Endothelial cell of umbilical vein (primary cell): ENCODE measurements around the gene ANKDD1A. TPM values are rescaled to one million over a fixed set of nuclear protein-coding genes. Genes with fewer than 3 reads are reported as not detected.

ENCODE experiments used
- BruUV-seq: library from RNA; stranded (reverse); fragments of 400-500 nt; replicated peaks from 2 replicates; lab custom pipeline; 2021; lab: Mats Ljungman, UMichigan
- CTCF ChIA-PET: fragments of 300-600, 350-600 bp; sonication (Branson Sonifier 250); formaldehyde crosslinking; loops from one replicate; lab custom pipeline; 2021; ENCODE audit warnings: antibody characterized with exemption, inconsistent platforms; lab: Charles Lee
- POLR2A ChIA-PET: fragments of 300-600, 350-600 bp; sonication (Branson Sonifier 250); formaldehyde crosslinking; loops from one replicate; lab custom pipeline; 2021; ENCODE audit warnings: antibody characterized with exemption, inconsistent platforms; lab: Charles Lee
- DNase-seq: peaks from one replicate; pipeline ENCODE4 v3.0.0-alpha.2; 2011; ENCODE audit warnings: low read depth, low spot score
- FAIRE-seq: peaks from 2 replicates; lab custom pipeline; 2011; peaks lifted over from hg19 to GRCh38; lab: Jason Lieb, UNC
- H2AFZ ChIP-seq: 2 replicates; pipeline ENCODE4 v1.6.0; 2012; ENCODE audit warnings: low read depth, low read length, control low read depth, inconsistent platforms
- H3K27ac ChIP-seq: 2 replicates; pipeline ENCODE4 v1.5.1; 2011; ENCODE audit warnings: low read depth, mild to moderate bottlenecking, control low read depth, low read length, moderate library complexity; ENCODE audit not compliant: insufficient read depth
- H3K27me3 ChIP-seq, 2 experiments: 2 replicates each; pipeline versions ENCODE4 v1.6.0 to v1.6.1; 2011; ENCODE audit warnings: low read length in 2 of 2, mixed read lengths in 1 of 2; ENCODE audit not compliant: control insufficient read depth in 2 of 2, insufficient read depth in 2 of 2
- H3K36me3 ChIP-seq, 2 experiments: 2 replicates in 1 of 2; 3 replicates in 1 of 2; pipeline ENCODE4 v1.5.1; 2011; ENCODE audit warnings: low read length in 2 of 2, mild to moderate bottlenecking in 1 of 2, moderate library complexity in 1 of 2; ENCODE audit not compliant: control insufficient read depth in 2 of 2, insufficient read depth in 2 of 2; ENCODE audit errors: extremely low read depth in 1 of 2
- H3K4me1 ChIP-seq: 3 replicates; pipeline ENCODE4 v1.5.1; 2011; ENCODE audit warnings: mild to moderate bottlenecking, low read length; ENCODE audit not compliant: control insufficient read depth, insufficient read depth; ENCODE audit errors: extremely low read depth
- H3K4me2 ChIP-seq: 2 replicates; pipeline ENCODE4 v1.6.1; 2011; ENCODE audit warnings: low read length, control low read depth, mixed read lengths; ENCODE audit not compliant: insufficient read depth
- H3K4me3 ChIP-seq, 3 experiments: fragments of 200-600 bp in 1 of 3; sonication (generic), shearing (Covaris generic) in 1 of 3; replicated peaks in 1 of 3; 2 replicates each; pipeline ENCODE4 v1.5.1; 2011 to 2016; ENCODE audit warnings: control low read depth in 3 of 3, low read length in 3 of 3, mild to moderate bottlenecking in 2 of 3, inconsistent platforms in 1 of 3, low read depth in 1 of 3, moderate library complexity in 1 of 3; ENCODE audit not compliant: insufficient read depth in 1 of 3
- H3K79me2 ChIP-seq: 2 replicates; pipeline ENCODE4 v1.6.0; 2012; ENCODE audit warnings: low read length, inconsistent platforms; ENCODE audit not compliant: control insufficient read depth, insufficient read depth
- H3K9ac ChIP-seq: replicated peaks from 2 replicates; pipeline ENCODE3; 2011; ENCODE audit warnings: low read length, control low read depth; ENCODE audit not compliant: insufficient read depth; ENCODE audit errors: extremely low read depth
- H3K9me1 ChIP-seq: replicated peaks from 3 replicates; pipeline ENCODE4 v1.6.0; 2011; ENCODE audit warnings: mild to moderate bottlenecking, low read length; ENCODE audit not compliant: control insufficient read depth, insufficient read depth; ENCODE audit errors: extremely low read depth
- H3K9me3 ChIP-seq: replicated peaks from 2 replicates; pipeline ENCODE4 v1.5.1; 2012; ENCODE audit warnings: low read length, inconsistent platforms; ENCODE audit not compliant: control insufficient read depth, insufficient read depth
- H4K20me1 ChIP-seq: replicated peaks from 2 replicates; pipeline ENCODE3; 2011; ENCODE audit warnings: mild to moderate bottlenecking, low read length; ENCODE audit not compliant: control insufficient read depth, insufficient read depth; ENCODE audit errors: extremely low read depth
- FOS ChIP-seq: IDR thresholded peaks from 2 replicates; pipeline ENCODE4 v1.6.1; 2011; ENCODE audit warnings: mild to moderate bottlenecking, low read length, moderate library complexity, borderline replicate concordance; ENCODE audit not compliant: insufficient read depth
- JUN ChIP-seq: IDR thresholded peaks from 2 replicates; pipeline ENCODE4 v1.6.1; 2011; ENCODE audit warnings: borderline replicate concordance, low read depth; ENCODE audit not compliant: insufficient read length, insufficient read depth
- POLR2A ChIP-seq: IDR thresholded peaks from 2 replicates; pipeline ENCODE4 v1.6.1; 2012; ENCODE audit warnings: low read depth, mild to moderate bottlenecking, control low read depth, low read length
- POLR2AphosphoS5 ChIP-seq: IDR thresholded peaks from 2 replicates; pipeline ENCODE4 v1.6.1; 2012; ENCODE audit warnings: low read depth, mild to moderate bottlenecking, control low read depth, low read length, moderate library complexity; ENCODE audit not compliant: insufficient read depth
- dilution Hi-C: fragments of 300-500 bp; cut with MboI; formaldehyde crosslinking; loops from one replicate; pipeline ENCODE4 v1.15.0; 2019; ENCODE audit warnings: low sequenced_read_pairs; ENCODE audit not compliant: extremely low pct_ligation_motif_present
- intact Hi-C: fragments of 100-400 bp; cut with micrococcal nuclease; formaldehyde crosslinking; loops from one replicate; pipeline ENCODE4 v1.10.0; 2022
- polyA plus RNA-seq, 4 experiments: library from polyadenylated mRNA; depleted of rRNA in 3 of 4; stranded (reverse) in 3 of 4; unstranded in 1 of 4; fragments of >200 nt; gene quantifications; 2 replicates each; pipeline versions ENCODE4 v1.2.1 to v1.2.3, GENCODE V29; 2011 to 2012; ENCODE audit warnings: missing spikeins in 1 of 4
- total RNA-seq: library from RNA; stranded (reverse); gene quantifications from 2 replicates; pipeline ENCODE4 v1.2.3, GENCODE V29; 2021
- TF ChIP-seq, protein P1 (sequence below), 2 donors: IDR thresholded peaks; 1 replicate in 1 of 2; 2 replicates in 1 of 2; pipeline ENCODE4 v1.5.1; 2011; ENCODE audit warnings: low read length in 2 of 2, mild to moderate bottlenecking in 2 of 2, moderate library complexity in 2 of 2, control low read depth in 1 of 2, inconsistent platforms in 1 of 2, low read depth in 1 of 2; ENCODE audit not compliant: insufficient read depth in 1 of 2; ENCODE audit errors: extremely low read depth in 1 of 2

ANKDD1A gene
- total and polyA plus RNA-seq, 2 donors (not counting 3 experiments of a cell fraction or from before 2014, with no cell fraction given) = 2.0 to 2.4 TPM

DNA sequence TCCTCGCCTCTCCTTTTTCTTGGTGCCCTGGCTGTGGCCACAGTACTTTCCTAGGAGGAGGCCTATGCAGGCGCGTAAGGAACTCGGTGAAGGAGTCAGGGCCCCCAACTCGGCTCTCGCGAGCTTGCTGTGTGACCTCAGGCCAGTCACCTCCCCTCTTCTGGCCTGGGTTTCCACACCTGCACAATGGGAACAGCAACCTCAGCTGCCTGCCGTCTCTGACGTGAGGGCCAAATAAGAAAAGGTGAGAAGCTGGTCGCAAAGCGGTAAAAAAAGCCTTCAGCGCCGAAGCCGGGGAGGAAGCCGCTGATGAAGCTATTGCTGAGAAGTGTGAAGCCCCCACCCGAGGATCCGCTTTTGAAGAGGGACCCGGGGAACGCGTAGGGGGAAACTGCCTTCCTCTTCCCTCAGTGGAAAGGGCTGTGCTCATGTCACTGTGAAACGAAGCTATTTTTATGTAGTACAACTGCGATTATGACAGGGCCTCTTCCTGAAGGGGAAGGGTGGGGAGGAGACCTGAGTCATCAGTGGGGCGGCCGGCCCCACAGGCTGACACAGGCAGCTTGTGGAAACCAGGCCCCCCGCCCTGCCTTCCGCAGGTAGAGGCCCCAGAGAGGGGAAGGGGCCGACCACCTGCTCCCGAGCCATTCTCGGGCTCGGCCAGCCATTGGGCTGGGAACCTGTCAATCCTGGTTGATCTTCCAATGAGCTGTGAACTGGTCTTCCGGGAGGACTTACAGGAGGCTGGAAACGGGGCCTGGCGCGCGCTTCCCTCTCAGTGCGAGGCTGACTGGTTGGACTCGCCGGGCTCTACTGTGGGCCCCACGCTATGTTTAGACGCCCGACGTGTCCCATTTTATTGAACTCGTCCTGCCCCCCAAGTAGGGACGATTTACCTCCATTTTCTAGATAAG lies 18.0 kb upstream of the ANKDD1A start:
- Histone ChIP-seq H3K4me1 (peaks cover 44% of the 10 kb centered on the region), H3K27me3 (no peaks in the 10 kb centered on the region), H3K9me1 (no peaks in the 10 kb centered on the region), H3K4me3 (peak overlapping the region in 2 of 3 experiments; percentile 20 to 24), H3K79me2 (no peaks in the 10 kb centered on the region), H3K9me3 (no peaks in the 10 kb centered on the region), H2AFZ (peak overlapping the region; percentile 25), H3K4me2 (peak overlapping the region; percentile 53), H4K20me1 (no peaks in the 10 kb centered on the region), H3K27ac (peak overlapping the region; percentile 72), H3K9ac (peak overlapping the region; percentile 30), H3K36me3 (no peaks in the 10 kb centered on the region)
- POLR2A ChIA-PET = interaction anchor here (0.6 to 1.6 kb wide), 6 partner anchors 15 to 274 kb away, joined by 3 to 8 read pairs (median 4); partner anchors contain the start of gene PIF1
- CTCF ChIA-PET = interaction anchor here (0.8 to 2.8 kb wide), 9 partner anchors 10 to 84 kb away, joined by 3 to 21 read pairs (median 6); partner anchors contain the start of gene PLEKHO2
- dilution Hi-C loops = no loop called here
- peak; percentile 98 for FAIRE-seq
- intact Hi-C loops = loop anchor here (1.0 to 5.0 kb wide), 5 partner anchors 9 to 161 kb away; no protein-coding TSS in a partner anchor
- DNase-seq = peak; percentile 98
- TF ChIP-seq POLR2A (peak; percentile 69), FOS (peak; percentile 92), JUN (peak; percentile 55), POLR2AphosphoS5 (peak; percentile 68)
- TF ChIP-seq, protein P1, sequence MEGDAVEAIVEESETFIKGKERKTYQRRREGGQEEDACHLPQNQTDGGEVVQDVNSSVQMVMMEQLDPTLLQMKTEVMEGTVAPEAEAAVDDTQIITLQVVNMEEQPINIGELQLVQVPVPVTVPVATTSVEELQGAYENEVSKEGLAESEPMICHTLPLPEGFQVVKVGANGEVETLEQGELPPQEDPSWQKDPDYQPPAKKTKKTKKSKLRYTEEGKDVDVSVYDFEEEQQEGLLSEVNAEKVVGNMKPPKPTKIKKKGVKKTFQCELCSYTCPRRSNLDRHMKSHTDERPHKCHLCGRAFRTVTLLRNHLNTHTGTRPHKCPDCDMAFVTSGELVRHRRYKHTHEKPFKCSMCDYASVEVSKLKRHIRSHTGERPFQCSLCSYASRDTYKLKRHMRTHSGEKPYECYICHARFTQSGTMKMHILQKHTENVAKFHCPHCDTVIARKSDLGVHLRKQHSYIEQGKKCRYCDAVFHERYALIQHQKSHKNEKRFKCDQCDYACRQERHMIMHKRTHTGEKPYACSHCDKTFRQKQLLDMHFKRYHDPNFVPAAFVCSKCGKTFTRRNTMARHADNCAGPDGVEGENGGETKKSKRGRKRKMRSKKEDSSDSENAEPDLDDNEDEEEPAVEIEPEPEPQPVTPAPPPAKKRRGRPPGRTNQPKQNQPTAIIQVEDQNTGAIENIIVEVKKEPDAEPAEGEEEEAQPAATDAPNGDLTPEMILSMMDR (IDR thresholded peaks at IDR 0.05; ENCODE audit: extremely low read depth in 1 of 2, insufficient read depth in 1 of 2, low read depth in 1 of 2, low read length in 2 of 2) = no peak
- TSS peak; percentile 91 for BruUV-seq
